GM21529 (cell line): ENCODE data around the gene TAF1C.

Experiments
- ATAC-seq: cut with Tn5 transposase; IDR thresholded peaks from one replicate; pipeline ENCODE4 v1.9.1; 2021; ENCODE audit not compliant: unreplicated experiment

The TAF1C gene

DNA sequence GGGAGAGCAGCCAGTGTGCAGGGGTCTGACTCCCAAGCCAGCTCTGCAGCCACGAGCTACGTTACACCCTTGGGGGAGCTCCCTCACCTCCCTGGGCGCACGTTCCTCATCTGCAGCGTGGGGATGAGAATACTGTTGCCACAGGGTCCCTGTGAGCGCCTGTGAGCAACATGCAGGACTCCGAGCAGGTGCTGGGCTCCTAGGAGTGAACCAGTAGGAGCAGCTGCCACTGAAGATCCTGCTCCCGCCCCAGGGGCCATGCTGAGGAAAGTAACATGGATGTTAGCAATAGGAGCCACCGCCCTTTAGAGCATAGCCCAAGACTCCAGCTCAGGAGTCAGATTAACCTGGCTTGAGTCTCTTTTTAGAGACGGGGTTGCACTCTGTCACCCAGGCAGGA lies 25.8 kb downstream of the TAF1C start:
- no peak for ATAC-seq

GRCh38 chr16:84159800-84160199 lies 27.1 kb downstream of the TAF1C start:
- ATAC-seq: no peak

DNA sequence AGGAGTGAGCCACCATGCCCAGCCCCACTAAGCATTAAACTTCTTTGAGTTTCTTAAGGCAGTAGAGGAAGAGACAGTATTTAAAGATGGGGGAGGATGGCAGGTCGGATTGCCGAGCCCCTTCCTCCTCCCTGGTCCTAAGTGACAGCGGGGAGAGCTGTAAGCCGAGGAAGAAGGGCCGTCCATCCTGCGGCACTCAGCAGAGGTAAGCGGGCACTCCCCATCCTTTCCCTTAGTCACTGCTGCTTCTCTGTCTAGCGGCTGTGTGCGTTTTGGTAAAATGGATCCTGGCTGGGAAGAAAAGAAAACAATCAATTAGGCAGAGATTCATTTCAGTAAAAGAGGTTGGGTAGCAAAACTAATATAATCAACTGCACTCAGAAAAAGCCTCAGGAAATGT lies 27.9 kb downstream of the TAF1C start:
- no peak for ATAC-seq

- ATAC-seq: no peak
These were observed 30.5 kb downstream of the TAF1C start for GRCh38 chr16:84156342-84156784.

DNA sequence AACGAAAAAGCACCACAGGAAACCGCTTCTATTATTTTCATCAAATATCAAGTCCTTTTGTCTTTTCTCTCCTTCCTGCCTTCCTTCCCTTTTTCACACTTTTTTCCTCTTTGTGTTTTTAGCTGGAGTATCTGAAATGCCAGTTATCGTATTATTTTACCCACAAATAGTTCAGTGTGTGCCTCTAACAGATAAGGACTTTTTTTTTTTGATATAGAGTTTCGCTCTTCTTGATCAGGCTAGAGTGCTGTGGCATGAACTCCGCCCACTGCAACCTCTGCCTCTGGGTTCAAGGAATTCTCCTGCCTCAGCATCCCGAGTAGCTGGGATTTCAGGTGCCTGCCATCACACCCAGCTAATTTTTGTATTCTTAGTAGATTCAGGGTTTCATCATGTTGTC lies 31.1 kb downstream of the TAF1C start:
- ATAC-seq: no peak

DNA sequence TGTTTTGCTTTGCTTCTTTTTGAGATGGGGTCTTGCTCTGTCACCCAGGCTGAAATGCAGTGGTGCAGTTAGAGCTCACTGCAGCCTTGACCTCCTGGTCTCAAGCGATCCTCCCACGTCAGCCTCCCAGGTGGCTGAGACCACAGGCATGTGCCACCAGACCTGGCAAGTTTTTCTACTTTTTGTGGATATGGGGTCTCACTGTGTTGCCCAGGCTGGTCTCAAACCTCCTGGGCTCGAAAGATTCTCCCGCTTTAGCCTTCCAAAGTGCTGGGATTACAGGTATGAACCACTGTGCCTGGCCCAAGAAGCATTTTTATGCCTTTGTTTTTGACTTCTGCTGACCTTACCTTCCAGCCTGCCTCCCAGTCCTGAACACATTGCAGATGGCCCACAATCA lies 31.6 kb downstream of the TAF1C start:
- ATAC-seq: no peak

DNA sequence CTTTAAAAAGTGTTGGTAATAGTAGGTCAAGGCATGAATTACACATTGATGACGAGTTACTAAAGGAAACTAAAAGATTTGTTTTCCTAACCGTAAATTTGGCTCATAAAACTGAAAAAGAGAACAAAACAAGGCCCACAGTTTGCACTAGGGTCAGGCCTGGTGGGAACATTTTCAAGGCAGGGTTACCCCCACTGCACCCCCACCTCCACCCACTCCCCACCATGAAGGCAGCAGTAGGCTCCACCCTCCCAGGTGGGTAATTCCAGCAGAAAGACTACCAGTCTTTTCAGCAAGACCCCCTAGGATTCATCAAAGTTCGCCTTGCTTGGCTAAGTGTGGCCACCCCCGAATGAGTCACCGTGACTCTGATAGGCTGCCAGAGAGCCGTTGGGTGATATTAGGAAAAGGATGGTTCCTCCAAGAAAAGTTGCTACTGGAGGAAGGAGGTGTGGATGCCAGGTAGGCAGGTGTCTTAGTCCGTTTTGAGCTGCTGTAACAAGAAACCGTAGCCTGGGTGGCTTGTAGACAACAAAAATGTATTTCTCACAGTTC lies 33.1 kb downstream of the TAF1C start:
- no peak for ATAC-seq

DNA sequence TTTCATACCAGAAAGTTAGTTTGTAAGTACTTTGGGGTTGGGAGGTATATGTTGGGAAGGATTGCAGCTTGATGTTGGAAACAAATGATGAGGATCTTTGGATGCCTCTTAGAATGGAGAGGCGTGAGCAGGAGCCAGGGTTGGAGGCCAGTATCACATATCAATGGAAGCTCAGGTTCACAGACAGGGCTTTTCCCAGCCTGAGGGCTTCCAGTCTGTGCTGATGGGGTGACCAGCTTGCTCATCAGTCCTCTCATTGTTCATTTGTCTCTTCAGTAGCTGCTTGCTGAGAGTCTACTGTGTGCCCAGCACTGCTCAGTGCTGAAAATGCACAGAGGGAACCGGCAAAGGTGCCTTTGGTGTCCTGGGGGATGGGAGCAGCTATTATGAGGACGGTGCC lies 35.9 kb downstream of the TAF1C start:
- no peak for ATAC-seq

DNA sequence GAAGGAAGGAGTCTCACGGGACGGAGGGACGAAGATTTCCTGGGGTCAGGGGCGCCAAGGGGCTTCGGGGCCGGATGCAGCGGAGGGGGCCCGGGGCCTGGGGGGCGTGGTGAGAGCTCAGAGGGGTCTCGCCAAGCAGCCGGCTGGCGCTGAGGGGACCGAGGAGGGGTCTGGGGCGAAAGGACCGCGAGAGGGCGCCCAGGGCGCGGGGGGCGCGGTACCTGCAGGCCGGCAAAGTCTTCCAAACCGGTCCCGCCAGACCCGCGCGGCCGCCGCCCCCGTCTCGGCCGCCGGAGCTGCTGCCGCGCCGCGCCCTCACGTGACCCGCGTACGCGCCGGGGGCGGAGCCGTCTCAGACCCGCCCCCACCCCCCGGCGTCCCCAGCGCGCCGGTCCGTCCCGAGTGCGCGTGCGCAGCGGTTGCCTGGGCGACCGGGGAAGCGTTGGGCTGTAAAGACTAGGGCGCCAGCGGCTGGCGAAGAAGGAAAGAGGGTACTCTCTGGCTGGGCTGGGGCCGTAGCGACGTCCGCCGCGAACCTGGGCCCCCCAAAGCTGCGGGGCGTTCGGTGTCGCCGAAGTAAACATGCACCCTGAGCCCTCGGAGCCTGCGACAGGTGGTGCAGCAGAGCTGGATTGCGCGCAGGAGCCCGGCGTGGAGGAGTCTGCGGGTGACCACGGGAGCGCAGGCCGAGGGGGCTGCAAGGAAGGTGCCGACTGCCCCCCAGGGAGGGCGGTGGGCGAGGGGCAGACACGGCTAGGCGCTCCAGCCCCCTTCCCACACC lies 41.8 kb downstream of the TAF1C start, which contains the start of the genes DNAAF1 and HSDL1:
Gene DNAAF1 (plus strand): TSS at position 450 of the 781 bp plus-strand sequence. CDS start 133 bp downstream, at position 583.
Gene HSDL1 (minus strand): TSS at position 319 of the 781 bp plus-strand sequence. CDS start 13,856 bp downstream, outside the sequence.
- peak; percentile 85 for ATAC-seq

DNA sequence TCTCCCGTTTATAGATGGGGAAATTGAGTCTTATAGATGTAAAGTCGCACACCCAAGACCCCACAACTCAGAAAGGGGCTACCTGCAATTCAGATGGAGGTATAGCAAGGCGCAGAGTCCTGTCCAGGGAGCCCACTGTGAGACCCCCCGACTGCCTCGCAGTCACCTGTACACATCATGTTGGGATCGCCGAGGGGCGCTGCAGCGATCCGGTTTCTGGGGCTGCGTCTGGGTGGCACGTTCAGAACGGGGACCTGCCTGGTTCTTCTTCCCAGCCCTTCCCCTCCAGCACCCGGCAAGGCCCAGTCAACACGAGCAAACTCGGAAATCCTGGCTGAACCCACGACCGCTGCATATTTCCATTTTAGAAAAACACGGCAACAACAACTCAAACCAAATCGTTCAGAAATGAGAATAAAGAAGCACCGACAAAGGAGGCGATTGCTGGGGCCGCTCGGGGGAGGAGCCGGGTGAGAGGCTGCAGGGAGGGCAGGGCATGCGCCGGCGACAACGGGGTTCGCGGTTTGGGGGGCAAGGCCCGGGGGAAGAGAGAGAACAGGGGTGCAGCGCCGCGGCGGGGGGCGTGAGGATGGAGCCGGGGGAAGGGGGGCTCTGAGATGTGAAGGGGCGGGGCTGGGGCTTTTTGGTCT lies 42.5 kb downstream of the TAF1C start:
- ATAC-seq: no peak

GRCh38 chr16:84143784-84144199 lies 43.1 kb downstream of the TAF1C start:
- ATAC-seq: no peak

DNA sequence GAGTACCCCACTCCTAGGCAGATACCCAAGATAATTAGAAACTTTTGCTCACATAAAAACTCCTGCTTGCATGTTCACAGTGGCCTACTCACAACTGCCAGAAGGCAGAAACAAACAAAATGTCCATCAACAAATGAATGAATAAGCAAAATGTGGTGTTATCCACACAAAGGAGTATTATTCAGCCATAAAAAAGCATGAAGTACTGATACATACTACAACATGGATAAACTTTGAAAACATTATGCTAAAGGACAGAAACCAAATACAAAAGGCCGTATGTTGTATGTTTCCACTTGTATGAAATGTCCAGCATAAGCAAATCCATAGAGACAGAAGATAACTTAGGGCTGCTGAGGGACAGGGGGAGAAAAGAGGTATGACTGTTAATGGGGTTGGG lies 43.8 kb downstream of the TAF1C start:
- ATAC-seq: no peak

- no peak for ATAC-seq
These were observed 45.6 kb downstream of the TAF1C start for GRCh38 chr16:84141143-84141670.

GRCh38 chr16:84139628-84140258 lies 47.1 kb downstream of the TAF1C start:
- no peak for ATAC-seq

DNA sequence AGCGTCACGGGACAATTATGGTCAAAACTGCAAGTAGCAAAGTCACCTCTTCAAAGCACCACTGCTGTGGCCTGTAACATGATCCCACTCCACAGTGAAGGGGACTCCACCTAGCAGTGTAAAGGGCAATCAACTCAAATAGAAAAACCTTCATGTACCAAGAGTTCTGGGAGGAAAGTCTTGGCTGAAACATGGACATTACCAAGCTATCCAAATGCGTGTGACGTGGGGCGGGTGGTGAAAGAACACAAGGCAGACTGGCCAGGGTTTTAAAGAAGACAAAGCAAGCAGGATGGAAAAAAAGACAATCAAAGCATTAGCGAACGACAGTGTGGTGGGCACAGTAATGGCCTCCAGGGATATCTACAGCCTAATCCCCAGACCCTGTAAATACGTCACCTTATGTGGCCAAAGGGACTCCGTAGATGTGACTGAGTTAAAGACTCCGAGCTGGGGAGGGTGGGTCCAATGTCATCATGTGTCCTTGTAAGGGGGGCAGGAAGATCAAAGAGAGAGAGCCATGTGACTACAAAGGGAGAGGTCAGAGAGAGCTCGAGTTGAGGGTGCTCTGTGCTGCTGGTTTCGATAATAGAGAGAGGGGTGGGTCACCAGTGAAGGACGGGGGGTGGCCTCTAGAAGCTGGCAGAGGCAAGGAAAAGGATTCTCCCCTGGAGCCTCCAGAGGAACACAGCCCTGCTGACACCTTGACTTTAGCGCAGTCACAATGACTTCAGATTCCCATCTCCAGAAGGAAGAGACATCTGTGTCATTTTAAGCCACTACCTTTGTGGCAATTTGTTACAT lies 47.8 kb downstream of the TAF1C start:
- peak; percentile 81 for ATAC-seq

GRCh38 chr16:84138500-84138823 lies 48.4 kb downstream of the TAF1C start:
- no peak for ATAC-seq

DNA sequence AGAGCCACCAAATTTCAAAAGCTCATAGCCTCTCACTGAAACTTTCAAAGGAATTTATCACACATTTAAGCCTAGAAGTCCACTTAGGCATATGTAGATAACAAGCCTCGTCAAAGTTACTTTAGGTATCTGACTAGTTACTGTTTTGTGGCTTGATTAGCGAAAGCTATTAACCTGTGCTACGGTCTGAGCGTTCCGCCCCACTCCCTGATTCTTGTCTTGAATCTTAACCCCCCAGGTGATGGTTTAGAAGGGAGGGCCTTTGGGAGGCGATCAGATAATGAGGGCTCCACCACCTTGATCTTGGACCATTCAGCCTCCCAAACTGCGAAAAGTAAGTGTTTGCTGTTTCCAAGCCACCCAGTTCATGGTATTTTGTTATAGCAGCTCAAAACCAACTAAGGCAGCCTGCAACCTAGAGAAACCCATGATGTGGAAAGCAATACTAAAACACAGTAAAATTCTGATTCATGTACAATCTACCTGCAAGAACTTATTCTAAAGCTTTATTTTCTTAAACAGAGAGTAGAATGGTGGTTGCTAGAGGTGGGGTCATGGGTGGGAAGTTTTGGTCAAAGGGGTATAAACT lies 49.0 kb downstream of the TAF1C start:
- ATAC-seq: no peak

DNA sequence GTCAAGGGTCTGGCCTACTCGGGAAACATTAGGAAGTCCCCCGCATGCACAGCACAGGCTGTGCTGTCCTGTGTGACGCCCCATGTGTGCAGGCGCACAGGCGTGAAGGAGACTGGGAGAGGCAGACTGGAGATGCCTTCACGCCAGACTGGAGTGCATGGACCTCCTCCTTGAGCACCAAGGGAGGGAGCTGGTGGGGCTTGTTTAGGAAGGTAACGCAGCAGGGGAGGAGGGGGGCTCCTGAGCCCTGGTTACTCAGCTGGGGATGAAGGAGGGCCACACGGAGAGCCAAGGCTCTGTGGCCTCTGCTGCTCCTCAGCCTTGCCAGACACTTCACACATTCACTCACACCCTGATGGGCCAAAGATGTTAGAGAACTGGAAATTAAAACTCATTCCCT lies 49.6 kb downstream of the TAF1C start:
- ATAC-seq: no peak

- ATAC-seq: no peak
These were observed 50.3 kb downstream of the TAF1C start for GRCh38 chr16:84136331-84137125.
